ENCODE measurements around the gene KDM4B.
A peak's percentile ranks its signal among the peaks of the same experiment; 100 is the strongest.
"Not testable (repeated sequence)": the region's sequence is repeated elsewhere in the genome, so short reads cannot be mapped to it uniquely, and the experiment has no call there.

KDM4B gene

DNA sequence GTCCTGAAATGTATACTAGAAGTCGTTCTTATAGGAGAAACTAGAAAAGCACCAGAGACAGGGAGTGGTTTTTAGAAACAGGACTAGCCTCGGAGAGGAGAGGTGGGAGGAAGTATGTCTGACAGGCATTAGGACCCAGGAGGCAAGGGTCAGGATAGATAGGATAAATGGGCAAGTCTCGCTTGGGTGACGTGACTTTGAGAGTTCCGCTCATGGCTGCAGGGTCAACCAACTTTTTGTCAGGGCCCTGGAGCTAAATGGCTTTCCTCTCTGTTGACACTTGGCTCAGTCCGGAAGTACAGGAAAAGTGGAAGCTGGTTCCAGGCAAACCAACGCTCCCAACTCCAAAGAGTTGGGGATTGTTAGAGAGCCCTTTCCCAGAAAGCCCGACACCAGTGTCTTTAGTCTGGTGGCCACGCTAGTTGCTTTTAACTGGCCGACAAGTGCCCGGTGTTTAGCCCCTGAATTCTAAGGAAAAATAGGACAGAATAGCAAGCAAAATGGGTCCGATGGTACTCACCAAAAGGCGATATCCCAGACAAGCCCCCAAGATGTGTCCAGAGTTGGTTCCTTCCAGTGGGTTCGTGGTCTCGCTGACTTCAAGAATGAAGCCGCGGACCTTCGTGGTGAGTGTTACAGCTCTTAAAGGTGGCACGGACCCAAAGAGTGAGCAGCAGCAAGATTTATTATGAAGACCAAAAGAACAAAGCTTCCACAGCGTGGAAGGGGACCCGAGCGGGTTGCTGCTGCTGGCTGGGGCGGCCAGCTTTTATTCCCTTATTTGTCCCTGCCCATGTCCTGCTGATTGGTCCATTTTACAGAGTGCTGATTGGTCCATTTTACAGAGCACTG is 196.2 kb downstream of the KDM4B start:
- not testable (repeated sequence) for H3K9me3 ChIP-seq (ENCODE audit: control insufficient read depth, low read length); DNase-seq; H3K27ac ChIP-seq (ENCODE audit: insufficient read depth, low read length, poor library complexity, severe bottlenecking); H3K4me3 ChIP-seq (ENCODE audit: insufficient read depth, low read depth, low read length, poor library complexity, severe bottlenecking); H3K4me1 ChIP-seq (ENCODE audit: control insufficient read depth, insufficient read depth, low read length, poor library complexity, severe bottlenecking); H3K27me3 ChIP-seq (replicated peaks; ENCODE audit: control insufficient read depth, insufficient read depth, low read length, poor library complexity, severe bottlenecking); H3K36me3 ChIP-seq (ENCODE audit: control insufficient read depth, insufficient read depth, low read length)

DNA sequence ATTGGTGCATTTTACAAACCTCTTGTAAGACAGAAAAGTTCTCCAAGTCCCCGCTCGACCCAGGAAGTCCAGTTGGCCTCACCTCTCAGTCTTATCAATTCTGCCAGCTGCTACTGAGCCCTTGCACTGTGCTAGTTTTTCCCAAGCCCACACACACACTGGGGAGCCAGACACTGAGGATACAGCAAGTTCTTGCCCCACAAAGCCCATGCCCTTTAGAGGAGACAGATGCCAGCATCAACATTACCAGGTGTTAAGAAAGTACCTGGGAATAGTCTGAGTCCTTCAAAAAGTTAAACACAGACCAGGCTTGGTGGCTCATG is 196.7 kb downstream of the KDM4B start:
- no peak for DNase-seq
- H3K4me1 ChIP-seq (ENCODE audit: control insufficient read depth, insufficient read depth, low read length, poor library complexity, severe bottlenecking): no peaks in the 10 kb centered on the region
- no peaks in the 10 kb centered on the region for H3K9me3 ChIP-seq (ENCODE audit: control insufficient read depth, low read length)
- H3K4me3 ChIP-seq (ENCODE audit: insufficient read depth, low read depth, low read length, poor library complexity, severe bottlenecking): no peak overlapping the region
- no peaks in the 10 kb centered on the region for H3K27me3 ChIP-seq (replicated peaks; ENCODE audit: control insufficient read depth, insufficient read depth, low read length, poor library complexity, severe bottlenecking)
- H3K36me3 ChIP-seq (ENCODE audit: control insufficient read depth, insufficient read depth, low read length): no peaks in the 10 kb centered on the region
- H3K27ac ChIP-seq (ENCODE audit: insufficient read depth, low read length, poor library complexity, severe bottlenecking): no peak overlapping the region

DNA sequence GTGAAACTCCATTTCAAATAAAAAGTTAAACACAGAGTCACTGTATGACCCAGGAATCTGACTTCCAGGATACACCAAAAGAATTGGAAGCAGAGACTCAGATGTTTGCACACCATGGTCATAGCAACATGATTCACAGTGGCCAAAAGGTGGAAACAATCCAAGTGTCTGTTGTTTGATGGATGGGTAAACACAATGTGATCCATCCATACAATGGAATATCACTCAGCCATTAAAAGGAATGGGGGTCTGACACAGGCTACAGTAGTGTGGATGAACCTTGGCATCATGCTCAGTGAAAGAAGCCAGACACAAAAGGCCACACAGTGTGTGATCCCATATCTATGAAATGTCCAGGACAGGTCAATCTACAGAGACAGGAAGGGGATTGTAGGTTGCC is 197.3 kb downstream of the KDM4B start:
- H3K27ac ChIP-seq (ENCODE audit: insufficient read depth, low read length, poor library complexity, severe bottlenecking): no peak overlapping the region
- H3K4me3 ChIP-seq (ENCODE audit: insufficient read depth, low read depth, low read length, poor library complexity, severe bottlenecking): no peak overlapping the region
- no peaks in the 10 kb centered on the region for H3K27me3 ChIP-seq (replicated peaks; ENCODE audit: control insufficient read depth, insufficient read depth, low read length, poor library complexity, severe bottlenecking)
- H3K4me1 ChIP-seq (ENCODE audit: control insufficient read depth, insufficient read depth, low read length, poor library complexity, severe bottlenecking): no peaks in the 10 kb centered on the region
- no peaks in the 10 kb centered on the region for H3K36me3 ChIP-seq (ENCODE audit: control insufficient read depth, insufficient read depth, low read length)
- DNase-seq: no peak
- H3K9me3 ChIP-seq (ENCODE audit: control insufficient read depth, low read length): no peaks in the 10 kb centered on the region

DNA sequence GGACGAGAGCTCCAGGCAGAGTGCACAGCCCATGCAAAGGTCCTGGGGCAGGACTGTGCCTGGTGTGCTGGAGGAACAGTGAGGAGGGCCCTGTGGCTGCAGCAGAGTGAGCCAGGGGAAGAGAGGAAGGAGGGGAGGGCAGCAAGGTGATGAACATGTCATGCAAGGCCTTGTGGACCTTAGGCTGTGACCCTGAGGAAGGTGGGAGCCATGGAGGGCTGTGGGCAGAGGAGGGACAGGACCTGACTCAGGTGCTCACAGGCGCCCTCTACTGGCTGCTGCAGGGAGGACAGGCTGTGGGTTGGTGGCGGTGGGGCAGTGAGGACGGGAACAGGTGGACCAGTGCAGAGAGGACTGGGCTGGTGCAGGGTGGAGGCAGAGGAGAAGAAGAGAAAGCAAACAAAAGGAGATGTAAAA is 201.4 kb downstream of the KDM4B start:
- DNase-seq: peak in 2 of 3 donors; percentile 15 to 23
- no peaks in the 10 kb centered on the region for H3K27me3 ChIP-seq (replicated peaks; ENCODE audit: control insufficient read depth, insufficient read depth, low read length, poor library complexity, severe bottlenecking)

DNA sequence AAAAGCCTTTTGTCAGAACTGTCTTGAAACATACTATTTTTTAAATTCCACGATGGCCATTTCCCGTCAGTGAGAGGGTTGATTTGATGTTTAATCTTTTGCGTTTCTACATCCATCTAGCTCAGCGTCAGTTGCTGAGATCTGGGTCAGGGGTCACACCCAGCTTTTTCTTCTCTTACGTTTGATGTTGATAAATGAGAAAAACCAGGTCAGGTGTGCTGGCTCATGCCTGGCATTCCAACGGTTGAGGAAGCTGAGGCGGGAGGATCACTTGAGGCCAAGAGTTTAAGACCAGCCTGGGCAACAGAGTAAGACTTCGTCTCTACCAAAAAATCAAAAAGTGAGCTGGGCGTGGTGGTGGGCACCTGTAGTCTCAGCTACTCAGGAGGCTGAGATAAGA is 202.8 kb downstream of the KDM4B start:
- H3K9me3 ChIP-seq (ENCODE audit: control insufficient read depth, low read length): no peaks in the 10 kb centered on the region
- no peaks in the 10 kb centered on the region for H3K36me3 ChIP-seq (ENCODE audit: control insufficient read depth, insufficient read depth, low read length)
- H3K4me1 ChIP-seq (ENCODE audit: control insufficient read depth, insufficient read depth, low read length, poor library complexity, severe bottlenecking): no peaks in the 10 kb centered on the region
- H3K27me3 ChIP-seq (replicated peaks; ENCODE audit: control insufficient read depth, insufficient read depth, low read length, poor library complexity, severe bottlenecking): no peaks in the 10 kb centered on the region
- no peak for DNase-seq
- H3K4me3 ChIP-seq (ENCODE audit: insufficient read depth, low read depth, low read length, poor library complexity, severe bottlenecking): no peak overlapping the region
- no peak overlapping the region for H3K27ac ChIP-seq (ENCODE audit: insufficient read depth, low read length, poor library complexity, severe bottlenecking)

More for the DNA sequence above, 201.4 kb downstream of the KDM4B start:
- H3K27ac ChIP-seq (ENCODE audit: insufficient read depth, low read length, poor library complexity, severe bottlenecking): no peak overlapping the region
- H3K4me3 ChIP-seq (ENCODE audit: insufficient read depth, low read depth, low read length, poor library complexity, severe bottlenecking): no peak overlapping the region
- no peaks in the 10 kb centered on the region for H3K4me1 ChIP-seq (ENCODE audit: control insufficient read depth, insufficient read depth, low read length, poor library complexity, severe bottlenecking)
- no peaks in the 10 kb centered on the region for H3K36me3 ChIP-seq (ENCODE audit: control insufficient read depth, insufficient read depth, low read length)
- H3K9me3 ChIP-seq (ENCODE audit: control insufficient read depth, low read length): no peaks in the 10 kb centered on the region

DNA sequence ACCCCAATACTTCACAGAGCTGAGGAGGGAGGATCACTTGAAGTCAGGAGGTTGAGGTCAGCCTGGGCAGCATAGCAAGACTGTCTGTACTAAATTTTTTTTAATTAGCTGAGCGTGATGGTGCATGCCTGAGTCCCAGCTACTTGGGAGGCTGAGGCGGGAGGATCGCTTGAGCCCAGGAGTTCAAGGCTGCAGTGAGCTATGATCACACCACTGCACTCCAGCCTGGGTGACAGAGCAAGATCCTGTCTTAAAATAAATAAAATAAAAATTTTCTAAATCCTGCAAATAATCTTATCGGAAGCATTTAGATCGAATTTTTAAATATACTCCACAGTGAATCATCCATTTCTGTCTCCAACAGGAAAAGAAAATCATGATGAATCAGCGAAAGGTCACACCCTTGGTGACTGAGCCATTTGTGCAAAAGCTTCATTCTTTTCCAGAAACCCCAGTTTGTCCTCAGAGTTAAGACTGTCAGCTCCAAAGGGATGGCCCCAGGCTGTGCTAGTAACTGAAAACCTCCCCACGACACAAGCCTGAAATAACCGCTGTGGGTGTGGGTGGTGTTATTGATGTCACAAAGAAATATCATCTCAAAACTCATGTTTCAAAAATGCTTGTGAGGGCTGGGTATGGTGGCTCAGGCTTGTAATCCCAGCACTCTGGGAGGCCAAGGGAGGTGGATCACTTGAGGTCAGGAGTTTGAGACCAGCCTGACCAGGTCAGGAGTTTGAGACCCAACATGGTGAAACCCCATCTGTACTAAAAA is 204.1 kb downstream of the KDM4B start:
- Histone ChIP-seq H3K36me3 (ENCODE audit: control insufficient read depth, insufficient read depth, low read length) (no peaks in the 10 kb centered on the region), H3K27ac (ENCODE audit: insufficient read depth, low read length, poor library complexity, severe bottlenecking) (no peak overlapping the region), H3K4me1 (ENCODE audit: control insufficient read depth, insufficient read depth, low read length, poor library complexity, severe bottlenecking) (no peaks in the 10 kb centered on the region), H3K4me3 (ENCODE audit: insufficient read depth, low read depth, low read length, poor library complexity, severe bottlenecking) (no peak overlapping the region), H3K9me3 (ENCODE audit: control insufficient read depth, low read length) (no peaks in the 10 kb centered on the region), H3K27me3 (replicated peaks; ENCODE audit: control insufficient read depth, insufficient read depth, low read length, poor library complexity, severe bottlenecking) (no peaks in the 10 kb centered on the region)
- no peak for DNase-seq

DNA sequence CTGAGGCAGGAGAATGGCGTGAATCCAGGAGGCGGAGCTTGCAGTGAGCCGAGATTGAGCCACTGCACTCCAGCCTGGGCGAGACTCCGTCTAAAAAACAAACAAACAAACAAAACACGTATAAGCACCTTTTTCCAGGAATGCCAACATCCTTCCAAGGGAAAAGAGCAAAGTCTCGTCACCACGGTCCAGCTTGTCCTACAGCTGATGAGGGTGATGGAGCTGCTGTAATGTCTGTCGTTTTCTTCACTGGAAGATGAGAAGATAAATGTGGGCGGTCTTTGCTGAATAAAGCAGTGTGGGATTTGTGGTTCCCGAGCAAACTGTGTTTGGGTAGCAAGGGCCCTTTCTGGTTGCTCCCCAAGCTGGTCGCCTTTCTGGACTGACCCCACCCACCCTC is 205.1 kb downstream of the KDM4B start:
- Histone ChIP-seq H3K27ac (ENCODE audit: insufficient read depth, low read length, poor library complexity, severe bottlenecking) (no peak overlapping the region), H3K36me3 (ENCODE audit: control insufficient read depth, insufficient read depth, low read length) (no peaks in the 10 kb centered on the region), H3K27me3 (replicated peaks; ENCODE audit: control insufficient read depth, insufficient read depth, low read length, poor library complexity, severe bottlenecking) (no peaks in the 10 kb centered on the region), H3K4me1 (ENCODE audit: control insufficient read depth, insufficient read depth, low read length, poor library complexity, severe bottlenecking) (no peaks in the 10 kb centered on the region), H3K9me3 (ENCODE audit: control insufficient read depth, low read length) (no peaks in the 10 kb centered on the region), H3K4me3 (ENCODE audit: insufficient read depth, low read depth, low read length, poor library complexity, severe bottlenecking) (no peak overlapping the region)
- DNase-seq: no peak

DNA sequence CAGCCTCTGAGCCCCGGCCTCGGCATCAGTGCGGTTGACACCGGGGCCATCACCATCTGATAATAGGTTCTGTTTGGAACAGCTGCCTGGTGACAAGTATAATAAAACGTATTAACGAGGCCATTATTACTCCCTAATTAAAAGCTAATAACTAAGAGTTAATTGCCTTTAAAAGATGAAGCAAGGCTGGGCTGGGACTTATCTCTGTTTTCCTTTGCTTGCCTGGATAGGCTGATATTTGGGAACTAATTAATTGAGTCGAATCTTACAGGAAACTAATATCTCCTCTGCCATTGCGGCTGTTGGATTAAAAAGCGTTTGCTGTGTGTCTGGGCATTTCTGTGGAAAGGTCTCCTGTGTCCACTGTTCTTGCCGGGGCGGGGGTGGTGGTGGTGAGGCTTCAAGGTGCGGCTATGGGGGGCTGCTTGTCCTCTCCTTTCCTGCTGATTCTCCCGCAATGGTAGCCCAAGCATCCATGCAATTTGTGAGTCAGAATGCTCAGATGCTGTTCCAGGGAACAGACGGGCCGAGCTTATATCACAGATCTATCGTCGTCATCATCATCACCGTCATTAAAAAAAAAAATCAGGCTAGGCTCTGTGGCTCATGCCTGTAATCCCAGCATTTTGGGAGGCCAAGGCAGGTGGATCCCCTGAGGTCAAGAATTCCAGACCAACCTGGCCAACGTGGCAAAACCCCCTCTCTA is 209.0 kb downstream of the KDM4B start:
- no peaks in the 10 kb centered on the region for H3K36me3 ChIP-seq (ENCODE audit: control insufficient read depth, insufficient read depth, low read length)

DNA sequence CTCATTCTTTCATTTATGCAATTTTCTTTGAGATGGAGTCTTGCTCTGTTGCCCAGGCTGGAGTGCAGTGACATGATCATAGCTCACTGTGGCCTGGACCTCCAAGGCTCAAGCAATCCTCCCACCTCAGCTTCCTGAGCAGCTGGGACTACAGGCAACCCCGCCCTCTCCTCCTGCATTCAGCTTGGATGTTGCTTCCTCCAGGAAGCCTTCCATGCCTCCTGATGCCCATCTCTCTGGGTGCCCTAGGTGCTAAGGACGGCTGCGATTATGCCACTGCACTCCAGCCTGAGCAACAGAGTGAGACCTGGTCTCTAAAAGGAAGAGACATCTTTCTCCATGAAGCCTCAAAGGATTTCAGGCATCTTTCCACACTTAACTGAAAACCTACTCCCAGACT is 209.9 kb downstream of the KDM4B start:
- Histone ChIP-seq H3K27ac (ENCODE audit: insufficient read depth, low read length, poor library complexity, severe bottlenecking) (no peak overlapping the region), H3K36me3 (ENCODE audit: control insufficient read depth, insufficient read depth, low read length) (no peaks in the 10 kb centered on the region), H3K27me3 (replicated peaks; ENCODE audit: control insufficient read depth, insufficient read depth, low read length, poor library complexity, severe bottlenecking) (peaks cover 5% of the 10 kb centered on the region), H3K4me3 (ENCODE audit: insufficient read depth, low read depth, low read length, poor library complexity, severe bottlenecking) (no peak overlapping the region), H3K9me3 (ENCODE audit: control insufficient read depth, low read length) (no peaks in the 10 kb centered on the region), H3K4me1 (ENCODE audit: control insufficient read depth, insufficient read depth, low read length, poor library complexity, severe bottlenecking) (no peaks in the 10 kb centered on the region)
- no peak for DNase-seq

More for the DNA sequence above, 209.0 kb downstream of the KDM4B start:
- no peak for DNase-seq
- Histone ChIP-seq H3K4me3 (ENCODE audit: insufficient read depth, low read depth, low read length, poor library complexity, severe bottlenecking) (no peak overlapping the region), H3K9me3 (ENCODE audit: control insufficient read depth, low read length) (no peaks in the 10 kb centered on the region), H3K27me3 (replicated peaks; ENCODE audit: control insufficient read depth, insufficient read depth, low read length, poor library complexity, severe bottlenecking) (peaks cover 5% of the 10 kb centered on the region), H3K4me1 (ENCODE audit: control insufficient read depth, insufficient read depth, low read length, poor library complexity, severe bottlenecking) (no peaks in the 10 kb centered on the region), H3K27ac (ENCODE audit: insufficient read depth, low read length, poor library complexity, severe bottlenecking) (no peak overlapping the region)

DNA sequence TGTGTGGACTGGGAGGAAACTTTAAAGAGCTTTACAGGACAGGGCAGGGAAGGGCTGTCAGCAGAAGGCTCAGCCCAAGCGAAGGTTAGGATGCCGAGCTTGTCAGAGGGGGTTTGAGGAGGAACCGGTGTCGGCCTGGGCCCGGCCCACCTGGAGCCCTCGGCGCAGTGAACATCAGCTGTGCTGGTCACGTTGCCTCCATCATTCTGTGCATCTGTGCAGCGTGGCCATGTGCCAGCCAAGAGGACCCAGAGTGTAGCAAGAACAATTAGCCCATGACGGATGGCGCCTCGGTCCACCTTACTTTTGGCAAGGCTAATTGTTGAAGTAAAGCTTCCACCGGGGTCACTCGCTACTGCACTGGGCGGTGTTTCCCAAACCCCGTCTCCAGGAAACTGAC is 210.3 kb downstream of the KDM4B start:
- H3K27ac ChIP-seq (ENCODE audit: insufficient read depth, low read length, poor library complexity, severe bottlenecking): no peak overlapping the region
- H3K4me3 ChIP-seq (ENCODE audit: insufficient read depth, low read depth, low read length, poor library complexity, severe bottlenecking): no peak overlapping the region
- no peaks in the 10 kb centered on the region for H3K9me3 ChIP-seq (ENCODE audit: control insufficient read depth, low read length)
- no peaks in the 10 kb centered on the region for H3K36me3 ChIP-seq (ENCODE audit: control insufficient read depth, insufficient read depth, low read length)
- no peak for DNase-seq
- H3K4me1 ChIP-seq (ENCODE audit: control insufficient read depth, insufficient read depth, low read length, poor library complexity, severe bottlenecking): no peaks in the 10 kb centered on the region
- peaks cover 5% of the 10 kb centered on the region for H3K27me3 ChIP-seq (replicated peaks; ENCODE audit: control insufficient read depth, insufficient read depth, low read length, poor library complexity, severe bottlenecking)

All from effector memory CD4-positive, alpha-beta T cell (primary cell).